ENCODE results near the gene SH2D1A.
"Not testable (repeated sequence)": the region's sequence is repeated elsewhere in the genome, so short reads cannot be mapped to it uniquely, and the experiment has no call there.

SH2D1A gene

GRCh38 chrX:124346117-124346876 lies at the start of gene SH2D1A:
TSS of gene SH2D1A (plus strand) at chrX:124346563. CDS start at chrX:124346643, 80 bp downstream.
- DNase-seq, result no peak

GRCh38 chrX:124299323-124299722 lies 47.0 kb upstream of the SH2D1A start:
- DNase-seq, result not testable (repeated sequence)

DNA sequence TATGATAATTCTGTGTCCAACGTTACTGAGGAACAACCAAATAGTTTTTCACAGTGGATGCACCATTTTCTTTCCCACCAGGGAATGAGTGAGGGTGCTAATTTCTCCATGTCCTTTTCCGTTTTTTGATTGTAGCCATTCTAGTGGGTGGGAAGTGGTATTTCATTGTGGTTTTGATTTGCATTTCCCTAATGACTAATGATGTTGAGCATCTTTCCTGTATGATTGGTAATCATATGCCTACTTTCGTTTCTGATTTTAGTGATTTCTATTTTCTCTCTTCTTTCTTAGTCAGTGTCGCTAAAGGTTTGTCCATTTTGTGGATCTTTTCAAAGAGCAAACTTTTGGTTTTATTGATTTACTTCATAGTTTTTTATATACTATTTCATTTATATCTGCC lies 46.0 kb upstream of the SH2D1A start:
- DNase-seq, result no peak

- peak; percentile 0 to 2 for DNase-seq
Measured at GRCh38 chrX:124307253-124307907, 39.0 kb upstream of the SH2D1A start.

DNA sequence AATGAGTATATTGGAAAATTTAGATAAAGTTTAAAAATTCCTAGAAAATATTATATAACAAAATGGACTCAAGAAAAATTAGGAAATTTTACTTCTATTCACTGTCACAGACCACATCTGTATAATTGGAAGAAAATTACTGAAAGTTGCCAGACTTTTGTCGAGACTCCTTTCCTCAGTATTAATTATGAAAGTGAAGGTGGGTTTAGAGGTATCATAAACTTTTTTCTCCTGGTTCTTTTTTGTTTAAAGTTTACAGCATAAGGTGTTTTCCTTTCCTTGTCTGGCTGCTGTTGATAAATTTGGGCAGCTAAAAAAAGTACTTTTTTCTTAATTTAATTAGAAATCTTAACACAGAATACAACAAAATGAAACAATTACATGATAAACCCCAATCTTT lies 20.6 kb upstream of the SH2D1A start:
- no peak for DNase-seq

GRCh38 chrX:124328765-124329164 lies 17.6 kb upstream of the SH2D1A start:
- no peak for DNase-seq

DNA sequence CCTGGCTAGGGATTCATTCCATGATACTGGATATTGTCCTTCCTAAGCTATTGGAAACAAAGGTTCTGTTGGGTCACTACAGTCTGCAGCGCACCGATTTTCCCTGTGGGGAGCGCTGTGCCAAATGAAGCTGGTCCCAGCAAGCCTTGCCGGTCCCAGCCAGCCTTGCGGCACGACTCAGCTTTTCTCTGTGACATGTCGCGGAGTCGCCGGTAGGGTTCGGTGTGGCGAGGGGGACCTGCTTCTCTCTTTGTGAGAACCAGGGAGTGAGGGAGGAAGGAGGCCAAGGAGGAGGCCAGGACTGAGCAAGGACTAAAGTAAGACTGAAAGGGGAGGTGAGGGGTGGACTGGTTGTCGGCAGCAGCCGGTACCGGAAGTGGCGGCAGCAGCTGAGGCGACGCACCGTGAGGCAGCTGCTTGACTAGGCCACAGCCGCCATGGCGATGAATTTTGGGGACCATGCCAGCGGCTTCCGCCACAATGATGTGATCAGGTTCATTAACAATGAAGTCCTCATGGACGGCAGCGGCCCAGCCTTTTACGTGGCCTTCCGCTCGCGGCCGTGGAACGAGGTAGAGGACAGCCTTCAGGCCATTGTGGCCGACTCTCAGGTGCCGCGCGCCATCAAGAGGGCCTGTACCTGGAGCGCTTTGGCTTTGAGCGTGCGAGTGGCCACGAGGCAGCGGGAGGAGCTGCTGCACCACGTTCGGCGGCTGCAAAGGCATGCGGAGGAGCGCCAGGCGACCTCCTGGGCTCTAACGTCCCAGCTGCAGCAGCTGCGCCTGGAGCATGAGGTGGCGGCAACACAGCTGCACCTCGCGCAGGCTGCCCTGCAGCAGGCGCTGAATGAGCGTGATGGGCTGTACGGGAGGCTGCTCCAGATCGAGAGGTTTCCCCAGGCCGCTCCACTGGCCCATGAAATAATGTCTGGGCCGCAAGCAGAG lies 13.6 kb upstream of the SH2D1A start, which contains the start of gene TEX13D:
TEX13D (plus strand) TSS at position 180 of the 944 bp plus-strand sequence; CDS start at position 438, 258 bp downstream.
- no peak for DNase-seq

- no peak for DNase-seq
Measured at GRCh38 chrX:124333862-124334261, 12.5 kb upstream of the SH2D1A start.

DNA sequence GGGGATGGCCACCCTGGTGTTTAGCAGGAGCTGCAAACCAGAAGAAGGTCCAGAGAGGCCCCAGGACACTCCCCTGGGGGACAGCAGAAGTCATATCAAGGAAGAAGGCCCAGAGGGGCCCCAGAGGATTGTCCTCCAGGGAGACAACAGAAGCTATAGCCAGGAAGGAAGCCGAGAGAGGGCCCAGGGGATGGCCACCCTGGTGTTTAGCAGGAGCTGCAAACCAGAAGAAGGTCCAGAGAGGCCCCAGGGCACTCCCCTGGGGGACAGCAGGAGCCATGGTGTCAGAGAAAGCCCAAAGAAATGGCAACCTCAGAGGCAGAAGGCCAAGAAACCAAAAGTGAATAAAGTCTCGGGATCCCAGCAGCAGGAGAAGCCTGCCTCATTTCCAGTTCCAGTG lies 11.8 kb upstream of the SH2D1A start:
- DNase-seq, result not testable (repeated sequence)

- DNase-seq, result no peak
Measured at GRCh38 chrX:124335598-124335997, 10.8 kb upstream of the SH2D1A start.

- no peak for DNase-seq
Measured at GRCh38 chrX:124337916-124338315, 8.4 kb upstream of the SH2D1A start.

GRCh38 chrX:124338733-124339514 lies 7.4 kb upstream of the SH2D1A start:
- DNase-seq, result no peak

GRCh38 chrX:124341396-124342132 lies 4.8 kb upstream of the SH2D1A start:
- DNase-seq, result no peak

DNA sequence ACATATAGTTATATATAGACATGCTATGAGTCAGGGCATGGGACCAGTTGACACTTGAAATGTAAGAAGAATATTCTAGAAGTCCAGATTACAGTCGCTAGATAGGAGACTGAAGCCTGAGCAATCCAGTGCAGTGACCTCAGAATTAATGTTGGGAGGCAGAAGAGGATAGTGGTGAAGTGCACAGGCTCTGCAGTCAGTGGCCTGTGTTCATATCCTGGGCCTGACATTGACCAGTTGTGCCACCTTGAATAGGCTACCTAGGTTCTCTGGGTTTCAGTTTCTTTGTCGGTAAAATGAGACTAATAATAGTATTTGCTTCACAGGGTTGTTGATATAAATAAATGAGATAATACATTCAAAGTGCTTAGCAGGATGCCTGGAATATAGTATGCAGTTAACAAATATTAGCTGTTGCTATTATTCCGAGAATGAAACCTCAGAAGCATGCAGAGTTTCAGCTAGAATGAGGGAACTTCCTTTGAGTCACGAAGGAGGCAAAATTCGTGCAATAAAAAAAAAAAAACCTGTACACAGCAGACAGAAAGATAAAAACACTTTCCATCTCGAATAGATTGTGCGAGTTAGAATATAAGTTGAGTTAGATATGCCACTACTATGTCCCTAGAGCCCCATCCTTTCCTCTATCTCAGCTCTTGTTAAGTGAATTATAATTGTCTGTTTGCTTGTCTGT lies 4.0 kb upstream of the SH2D1A start:
- no peak for DNase-seq

GRCh38 chrX:124343016-124343415 lies 3.3 kb upstream of the SH2D1A start:
- DNase-seq, result no peak

DNA sequence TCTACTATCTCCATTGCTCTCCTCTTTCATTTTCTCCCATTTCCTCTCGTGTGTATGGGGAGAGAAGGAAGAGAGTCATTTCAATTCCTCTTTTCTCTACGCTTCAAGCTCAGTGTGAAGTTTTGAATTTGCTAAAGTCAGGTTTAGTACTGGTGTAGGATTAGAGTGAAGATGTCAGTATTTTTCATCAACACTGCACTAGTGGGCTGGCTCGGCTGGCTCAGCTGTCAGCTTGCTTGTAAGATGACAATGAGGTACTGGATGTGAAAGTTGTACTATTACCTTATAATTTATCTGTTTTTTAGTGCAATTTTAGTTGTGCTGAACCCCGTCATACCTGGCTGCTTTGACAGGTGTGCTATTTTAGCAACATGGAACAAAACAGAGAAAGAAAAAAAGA lies 2.1 kb upstream of the SH2D1A start:
- DNase-seq, result no peak

DNA sequence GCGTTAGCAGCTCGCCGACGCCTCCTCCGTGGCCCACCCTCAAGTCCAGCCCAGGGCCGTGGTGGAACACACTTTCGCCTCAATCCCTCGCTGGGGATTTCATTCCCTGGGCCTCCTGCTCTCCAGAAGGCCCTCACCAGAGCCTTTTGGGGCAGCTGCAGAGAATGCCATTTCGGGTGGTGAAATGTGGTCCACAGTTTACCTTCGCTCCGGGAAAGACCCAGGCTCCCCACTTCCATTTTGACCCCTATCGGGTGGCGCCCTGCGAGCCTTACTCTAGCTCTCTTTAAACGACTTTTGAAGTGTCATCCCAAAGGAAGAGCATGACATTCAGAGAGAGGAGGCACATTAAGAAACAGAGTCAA lies 496 bp downstream of the SH2D1A start:
- DNase-seq, result no peak

DNA sequence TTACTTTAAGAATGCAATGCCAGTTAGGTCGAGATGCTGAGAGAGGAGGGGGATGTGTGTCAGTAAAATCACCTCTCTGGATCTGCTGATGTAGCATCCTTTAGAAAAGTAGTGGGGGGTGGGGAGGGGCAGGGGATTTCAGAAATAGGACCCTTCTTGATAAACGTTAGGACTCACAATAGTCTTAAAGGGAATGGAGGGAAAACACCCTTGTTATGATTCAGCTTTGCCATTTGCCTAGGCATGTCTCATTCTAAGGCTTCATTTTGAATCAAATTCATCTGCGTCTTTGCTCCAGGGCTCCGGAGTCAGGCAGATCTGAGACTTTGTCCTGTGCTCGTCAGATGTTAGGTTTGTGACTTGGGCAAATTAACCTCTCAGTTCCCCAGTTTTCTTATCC lies 879 bp downstream of the SH2D1A start:
- DNase-seq, result no peak

DNA sequence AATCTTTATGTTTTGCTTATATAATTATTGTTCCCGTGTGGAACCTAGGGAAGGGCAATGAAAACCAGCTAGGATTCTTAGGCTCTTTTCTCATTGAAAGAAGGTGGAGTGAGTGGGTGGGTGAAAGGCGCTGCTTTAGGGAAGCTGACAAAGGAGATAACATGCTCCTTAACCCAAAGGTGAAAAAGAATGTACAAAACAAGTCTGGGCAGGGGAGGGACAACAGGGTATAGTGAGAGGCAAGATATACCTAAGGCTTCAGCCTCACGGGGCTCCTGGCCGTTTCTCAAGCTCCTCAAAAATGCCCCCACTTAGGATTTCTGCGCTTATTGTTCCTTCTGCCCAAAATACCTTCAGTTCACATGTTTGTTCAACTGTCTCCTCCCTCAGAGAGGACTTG lies 1.8 kb downstream of the SH2D1A start:
- no peak for DNase-seq

- DNase-seq, result no peak
Measured at GRCh38 chrX:124348885-124349453, 2.6 kb downstream of the SH2D1A start.

GRCh38 chrX:124354648-124355047 lies 8.3 kb downstream of the SH2D1A start:
- no peak for DNase-seq

Data from NCI-H526 (cell line).